GM12873 (cell line): Measurements from ENCODE around the gene SPATA31D3.

Experiments
- CTCF ChIP-seq: IDR thresholded peaks from 2 replicates; pipeline ENCODE4 v1.5.1; 2012; ENCODE audit warnings: low read depth, mild to moderate bottlenecking, moderate library complexity, low read length, control low read depth; ENCODE audit not compliant: insufficient read depth; ENCODE audit errors: missing control alignments

Gene SPATA31D3

GRCh38 chr9:81968026-81968425, 24.7 kb downstream of the SPATA31D3 start:
- no peak for TF ChIP-seq CTCF

- TF ChIP-seq CTCF: no peak
Measured at GRCh38 chr9:81969971-81970370, 26.7 kb downstream of the SPATA31D3 start.

GRCh38 chr9:81971727-81972126, 28.4 kb downstream of the SPATA31D3 start:
- TF ChIP-seq CTCF: no peak

GRCh38 chr9:81974764-81975163, 31.5 kb downstream of the SPATA31D3 start:
- no peak for TF ChIP-seq CTCF

- TF ChIP-seq CTCF: no peak
Measured at GRCh38 chr9:81976351-81976750, 33.1 kb downstream of the SPATA31D3 start.

GRCh38 chr9:81979196-81979595, 35.9 kb downstream of the SPATA31D3 start:
- TF ChIP-seq CTCF: no peak

GRCh38 chr9:81980568-81980967, 37.3 kb downstream of the SPATA31D3 start:
- TF ChIP-seq CTCF: no peak
